Caco-2 (cell line): ENCODE measurements around the gene ATP9A. TPM values are rescaled to one million over a fixed set of nuclear protein-coding genes. Genes with fewer than 3 reads are reported as not detected.
A peak's percentile ranks its signal among the peaks of the same experiment; 100 is the strongest.

Experiments used
- BruUV-seq: library from RNA; stranded (reverse); fragments of 400-500 nt; replicated peaks from 2 replicates; lab custom pipeline; 2021; lab: Mats Ljungman, UMichigan
- CTCF ChIA-PET: fragments of 300-600 bp; sonication (Branson Sonifier 250); formaldehyde crosslinking; loops from one replicate; lab custom pipeline; 2022; ENCODE audit warnings: antibody characterized with exemption; lab: Charles Lee
- POLR2A ChIA-PET: fragments of 300-600 bp; sonication (Branson Sonifier 250); formaldehyde crosslinking; loops from one replicate; lab custom pipeline; 2022; ENCODE audit warnings: antibody characterized with exemption; lab: Charles Lee
- DNase-seq, 2 experiments: peaks; one replicate each; pipeline versions ENCODE4 v3.0.0 to v3.0.0-alpha.2; 2020 to 2022
- H3K27me3 ChIP-seq: replicated peaks from 2 replicates; pipeline ENCODE4 v1.6.0; 2011; ENCODE audit warnings: low read length; ENCODE audit not compliant: control insufficient read depth, insufficient read depth
- H3K36me3 ChIP-seq: 2 replicates; pipeline ENCODE4 v1.5.1; 2011; ENCODE audit warnings: low read length; ENCODE audit not compliant: control insufficient read depth, insufficient read depth
- H3K4me1 ChIP-seq: fragments of 250-450 bp; sonication (Bioruptor Pico); 2 replicates; pipeline ENCODE4 v1.5.1; 2020; ENCODE audit warnings: mild to moderate bottlenecking
- H3K4me3 ChIP-seq: 2 replicates; pipeline ENCODE4 v1.5.1; 2011; ENCODE audit warnings: low read depth, mild to moderate bottlenecking, control low read depth, low read length
- H3K9me3 ChIP-seq: fragments of 250-450 bp; sonication (Bioruptor Pico); 2 replicates; pipeline ENCODE4 v1.5.1; 2020; ENCODE audit warnings: mild to moderate bottlenecking, moderate library complexity
- H3K27ac Mint-ChIP-seq: one replicate; pipeline ENCODE4 v1.8.0; 2022; ENCODE audit warnings: mixed read lengths; ENCODE audit not compliant: unreplicated experiment
- H3K27me3 Mint-ChIP-seq: one replicate; pipeline ENCODE4 v1.8.0; 2022; ENCODE audit warnings: mixed read lengths; ENCODE audit not compliant: insufficient read depth, unreplicated experiment
- H3K36me3 Mint-ChIP-seq: one replicate; pipeline ENCODE4 v1.8.0; 2022; ENCODE audit warnings: mild to moderate bottlenecking, mixed read lengths; ENCODE audit not compliant: insufficient read depth, unreplicated experiment
- H3K4me1 Mint-ChIP-seq: one replicate; pipeline ENCODE4 v1.8.0; 2022; ENCODE audit warnings: low read depth, mixed read lengths; ENCODE audit not compliant: unreplicated experiment
- H3K4me3 Mint-ChIP-seq: one replicate; pipeline ENCODE4 v1.8.0; 2022; ENCODE audit warnings: mild to moderate bottlenecking, moderate library complexity, mixed read lengths; ENCODE audit not compliant: unreplicated experiment
- H3K9me3 Mint-ChIP-seq: one replicate; pipeline ENCODE4 v1.8.0; 2022; ENCODE audit warnings: mixed read lengths; ENCODE audit not compliant: unreplicated experiment
- intact Hi-C: fragments of 100-400 bp; cut with micrococcal nuclease; formaldehyde crosslinking; loops from one replicate; pipeline ENCODE4 v1.10.0; 2022; ENCODE audit not compliant: unreplicated experiment
- total RNA-seq: library from RNA; stranded (reverse); gene quantifications from 2 replicates; pipeline ENCODE4 v1.2.3, GENCODE V29; 2022
- TF ChIP-seq, protein P1 (sequence below), 2 experiments: fragments of 200-600 bp in 1 of 2; IDR thresholded peaks; 1 replicate in 1 of 2; 2 replicates in 1 of 2; pipeline versions ENCODE4 v1.5.1 to v1.8.0; 2011 to 2022; ENCODE audit warnings: antibody characterized with exemption in 1 of 2, control low read depth in 1 of 2, inconsistent platforms in 1 of 2, low read depth in 1 of 2, low read length in 1 of 2, mild to moderate bottlenecking in 1 of 2, moderate library complexity in 1 of 2; ENCODE audit not compliant: insufficient read depth in 1 of 2, severe bottlenecking in 1 of 2, unreplicated experiment in 1 of 2

ATP9A gene
- total RNA-seq, 1 experiment from 2014 or later: 102 TPM

GRCh38 chr20:51654060-51654459 lies 114.1 kb downstream of the ATP9A start:
- Mint-ChIP-seq H3K36me3 (peaks cover 68% of the 10 kb centered on the region), H3K4me3 (no peak overlapping the region), H3K9me3 (no peaks in the 10 kb centered on the region), H3K27me3 (no peaks in the 10 kb centered on the region), H3K4me1 (peaks cover 12% of the 10 kb centered on the region), H3K27ac (peak overlapping the region; percentile 24)
- intact Hi-C loops: no loop called here
- Histone ChIP-seq H3K36me3 (peaks cover 12% of the 10 kb centered on the region), H3K4me3 (no peak overlapping the region), H3K4me1 (peaks cover 11% of the 10 kb centered on the region), H3K27me3 (no peaks in the 10 kb centered on the region), H3K9me3 (no peaks in the 10 kb centered on the region)
- DNase-seq: peak in 1 of 2 experiments; percentile 36
- BruUV-seq: no TSS peak
- ChIA-PET CTCF (interaction anchor here (0.6 to 1.4 kb wide), 2 partner anchors 12 kb away, joined by 4 to 5 read pairs; no protein-coding TSS in a partner anchor), POLR2A (no interaction called here)
- TF ChIP-seq, protein P1, sequence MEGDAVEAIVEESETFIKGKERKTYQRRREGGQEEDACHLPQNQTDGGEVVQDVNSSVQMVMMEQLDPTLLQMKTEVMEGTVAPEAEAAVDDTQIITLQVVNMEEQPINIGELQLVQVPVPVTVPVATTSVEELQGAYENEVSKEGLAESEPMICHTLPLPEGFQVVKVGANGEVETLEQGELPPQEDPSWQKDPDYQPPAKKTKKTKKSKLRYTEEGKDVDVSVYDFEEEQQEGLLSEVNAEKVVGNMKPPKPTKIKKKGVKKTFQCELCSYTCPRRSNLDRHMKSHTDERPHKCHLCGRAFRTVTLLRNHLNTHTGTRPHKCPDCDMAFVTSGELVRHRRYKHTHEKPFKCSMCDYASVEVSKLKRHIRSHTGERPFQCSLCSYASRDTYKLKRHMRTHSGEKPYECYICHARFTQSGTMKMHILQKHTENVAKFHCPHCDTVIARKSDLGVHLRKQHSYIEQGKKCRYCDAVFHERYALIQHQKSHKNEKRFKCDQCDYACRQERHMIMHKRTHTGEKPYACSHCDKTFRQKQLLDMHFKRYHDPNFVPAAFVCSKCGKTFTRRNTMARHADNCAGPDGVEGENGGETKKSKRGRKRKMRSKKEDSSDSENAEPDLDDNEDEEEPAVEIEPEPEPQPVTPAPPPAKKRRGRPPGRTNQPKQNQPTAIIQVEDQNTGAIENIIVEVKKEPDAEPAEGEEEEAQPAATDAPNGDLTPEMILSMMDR (IDR thresholded peaks at IDR 0.05; ENCODE audit: insufficient read depth in 1 of 2, low read depth in 1 of 2, low read length in 1 of 2, severe bottlenecking in 1 of 2, unreplicated experiment in 1 of 2): no peak

GRCh38 chr20:51653226-51653625 lies 115.0 kb downstream of the ATP9A start:
- POLR2A ChIA-PET: no interaction called here
- Mint-ChIP-seq H3K9me3 (no peaks in the 10 kb centered on the region), H3K36me3 (peaks cover 67% of the 10 kb centered on the region), H3K27me3 (no peaks in the 10 kb centered on the region), H3K4me3 (no peak overlapping the region), H3K27ac (no peak overlapping the region), H3K4me1 (peaks cover 9% of the 10 kb centered on the region)
- TF ChIP-seq, protein P1 (IDR thresholded peaks at IDR 0.05; ENCODE audit: insufficient read depth in 1 of 2, low read depth in 1 of 2, low read length in 1 of 2, severe bottlenecking in 1 of 2, unreplicated experiment in 1 of 2): no peak
- CTCF ChIA-PET: interaction anchor here (0.5 to 1.4 kb wide), 2 partner anchors 12 to 276 kb away, joined by 3 to 5 read pairs; no protein-coding TSS in a partner anchor
- no peak for DNase-seq
- Histone ChIP-seq H3K9me3 (no peaks in the 10 kb centered on the region), H3K4me3 (no peak overlapping the region), H3K27me3 (no peaks in the 10 kb centered on the region), H3K4me1 (peaks cover 9% of the 10 kb centered on the region), H3K36me3 (peaks cover 12% of the 10 kb centered on the region)
- BruUV-seq: no TSS peak
- intact Hi-C loops: no loop called here

GRCh38 chr20:51651921-51652549 lies 116.2 kb downstream of the ATP9A start:
- H3K36me3 ChIP-seq: peaks cover 10% of the 10 kb centered on the region
- no peaks in the 10 kb centered on the region for H3K9me3 ChIP-seq
- intact Hi-C loops: no loop called here
- ChIA-PET CTCF (interaction anchor here (0.6 kb wide), 1 partner anchor 14 kb away, joined by 3 read pairs; no protein-coding TSS in a partner anchor), POLR2A (no interaction called here)
- Mint-ChIP-seq H3K4me3 (no peak overlapping the region), H3K4me1 (peaks cover 9% of the 10 kb centered on the region), H3K9me3 (no peaks in the 10 kb centered on the region), H3K36me3 (peaks cover 61% of the 10 kb centered on the region), H3K27ac (no peak overlapping the region), H3K27me3 (no peaks in the 10 kb centered on the region)
- H3K27me3 ChIP-seq: no peaks in the 10 kb centered on the region
- BruUV-seq: no TSS peak
- peaks cover 9% of the 10 kb centered on the region for H3K4me1 ChIP-seq
- DNase-seq: no peak
- TF ChIP-seq, protein P1 (IDR thresholded peaks at IDR 0.05; ENCODE audit: insufficient read depth in 1 of 2, low read depth in 1 of 2, low read length in 1 of 2, severe bottlenecking in 1 of 2, unreplicated experiment in 1 of 2): no peak
- no peak overlapping the region for H3K4me3 ChIP-seq
